8988T (cell line): Measurements from ENCODE around the gene NINJ2.

Experiments
- DNase-seq: peaks from one replicate; pipeline ENCODE4 v3.0.0; 2011

The NINJ2 gene

DNA sequence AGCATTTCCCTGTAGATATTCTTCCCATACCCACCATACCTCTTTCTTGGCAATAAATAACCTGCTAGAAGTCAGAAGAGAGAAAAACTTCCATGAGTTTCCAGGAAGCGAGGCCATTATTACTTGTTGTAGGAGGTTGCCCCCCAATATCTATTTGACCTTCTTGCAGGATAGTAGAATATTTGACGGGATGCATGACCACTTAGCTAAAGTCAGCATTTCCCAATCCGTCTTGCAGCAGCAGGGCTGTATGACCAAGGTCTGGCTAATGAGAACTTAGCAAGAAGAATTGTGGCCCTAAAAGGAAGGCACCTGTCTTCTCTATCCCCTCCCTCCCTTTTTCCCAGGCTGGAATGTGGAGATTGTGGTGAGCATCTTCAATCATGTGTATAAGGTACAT lies 51.5 kb downstream of the NINJ2 start:
- DNase-seq, result no peak

DNA sequence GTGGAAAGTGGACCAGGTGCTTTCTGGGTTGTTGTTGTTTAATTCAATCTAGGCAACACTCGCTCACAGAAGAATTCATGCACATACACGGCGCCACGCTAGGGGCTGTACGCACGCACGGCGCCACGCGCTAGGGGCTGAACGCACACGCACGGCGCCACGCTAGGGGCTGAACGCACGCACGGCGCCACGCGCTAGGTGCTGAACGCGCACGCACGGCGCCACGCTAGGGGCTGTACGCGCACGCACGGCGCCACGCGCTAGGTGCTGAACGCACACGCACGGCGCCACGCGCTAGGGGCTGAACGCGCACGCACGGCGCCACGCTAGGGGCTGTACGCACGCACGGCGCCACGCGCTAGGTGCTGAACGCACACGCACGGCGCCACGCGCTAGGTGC lies 54.3 kb downstream of the NINJ2 start:
- DNase-seq, result no peak

DNA sequence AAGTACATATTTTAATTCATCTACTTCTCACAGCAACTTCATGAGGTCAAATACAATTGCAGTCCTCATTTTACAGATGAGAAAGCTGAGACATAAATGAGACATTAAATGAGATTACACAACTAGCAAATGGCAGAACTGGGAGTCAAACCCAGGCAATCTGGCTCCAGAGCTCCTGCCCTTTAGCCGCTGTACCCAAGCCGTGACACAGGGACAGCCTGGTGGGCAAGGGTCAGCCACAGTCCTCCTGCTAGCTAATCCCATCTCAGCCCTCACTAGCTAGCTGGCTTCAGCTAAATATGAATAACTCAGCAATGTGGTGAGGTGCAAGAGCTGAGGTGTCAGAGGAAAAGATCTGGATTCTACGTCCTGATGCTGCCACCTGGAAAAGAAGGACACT lies 54.8 kb downstream of the NINJ2 start:
- no peak for DNase-seq

DNA sequence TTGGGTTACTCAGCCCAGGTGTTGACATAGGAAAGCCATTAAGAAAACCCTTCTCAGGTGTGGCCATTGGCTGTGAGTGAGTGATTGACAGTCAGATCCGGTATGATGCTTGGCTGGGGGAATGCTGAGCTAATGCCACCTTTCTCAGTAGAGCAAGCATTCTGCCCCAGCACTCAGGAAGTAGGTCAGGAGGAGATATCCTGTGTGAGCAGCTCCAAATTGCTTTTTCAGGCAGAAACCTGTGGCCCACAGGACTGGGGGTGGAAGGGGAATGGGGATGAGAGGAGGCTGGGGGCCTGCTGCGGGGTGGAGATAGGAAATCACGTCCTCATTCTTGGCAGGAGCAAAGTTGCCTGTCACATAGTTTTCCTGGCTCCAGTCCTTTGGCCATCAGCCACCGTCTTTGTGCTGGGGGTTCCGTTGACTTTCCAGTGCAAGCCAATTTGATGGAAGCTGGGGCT lies 55.7 kb downstream of the NINJ2 start:
- no peak for DNase-seq

DNA sequence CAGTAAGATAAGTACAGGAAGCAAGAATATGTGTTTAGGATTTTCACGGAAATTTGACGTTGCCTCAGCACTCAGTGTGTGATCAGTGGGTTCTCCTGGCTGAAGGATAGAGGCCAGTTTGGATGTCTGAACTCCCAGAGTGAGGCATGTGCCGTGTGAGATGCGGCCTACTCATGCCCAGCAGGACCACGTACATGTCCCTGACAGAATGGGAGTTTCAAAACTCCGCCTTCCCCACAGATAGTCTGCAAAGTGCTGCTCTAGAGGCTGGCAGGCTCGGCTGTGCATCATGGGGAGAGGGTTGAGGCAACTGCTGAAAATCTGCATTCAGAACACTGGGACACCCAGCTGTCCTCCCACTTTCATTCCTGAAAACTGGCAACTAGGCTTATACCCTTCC lies 58.3 kb downstream of the NINJ2 start:
- no peak for DNase-seq

DNA sequence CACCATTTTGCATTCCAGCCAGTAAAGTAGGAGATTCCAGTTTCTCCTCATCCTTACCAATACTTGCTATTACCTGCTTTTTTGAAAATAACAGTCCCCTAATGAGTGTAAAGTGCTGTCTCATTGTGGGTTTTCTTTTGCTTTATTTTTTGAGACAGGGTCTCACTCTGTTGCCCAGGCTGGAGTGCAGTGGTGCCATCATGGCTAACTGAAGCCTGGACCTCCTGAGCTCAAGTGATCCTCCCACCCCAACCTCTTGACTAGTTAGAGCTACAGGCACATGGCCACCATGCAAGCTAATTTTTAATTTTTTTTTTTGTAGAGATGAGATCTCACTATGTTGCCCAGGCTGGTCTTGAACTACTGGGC lies 60.6 kb downstream of the NINJ2 start:
- DNase-seq, result no peak

DNA sequence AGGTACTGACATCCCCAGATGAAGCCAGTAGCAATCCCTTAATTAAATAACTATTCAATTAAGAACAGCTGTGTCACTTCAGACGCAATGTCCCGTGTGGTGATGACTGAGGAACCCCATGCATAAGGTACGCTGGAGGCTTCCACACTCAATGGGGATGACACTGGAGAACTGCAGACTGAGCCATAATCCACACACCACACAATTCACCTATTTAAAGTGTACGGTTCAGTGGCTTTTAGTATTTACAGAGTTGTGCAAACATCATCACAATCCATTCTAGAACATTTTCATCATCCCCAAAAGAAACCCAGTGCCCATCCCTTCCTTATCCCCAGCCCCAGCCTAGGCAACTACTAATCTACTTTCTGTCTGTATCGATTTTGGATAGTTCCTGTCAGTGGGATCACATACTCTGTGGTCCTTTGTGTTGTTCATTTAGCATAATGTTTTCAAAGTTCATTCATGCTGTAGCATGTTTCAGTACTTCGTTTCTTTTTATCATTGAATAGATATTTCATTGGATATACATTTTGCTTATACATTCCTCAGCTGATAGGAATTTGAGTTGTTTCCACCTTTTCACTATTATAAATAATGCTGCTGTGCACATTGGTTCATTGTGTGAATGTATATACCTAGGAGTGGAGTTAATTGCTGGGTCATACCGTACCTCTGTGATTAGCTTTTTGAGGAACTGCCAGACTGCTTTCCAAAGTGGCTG lies 61.1 kb downstream of the NINJ2 start:
- no peak for DNase-seq

DNA sequence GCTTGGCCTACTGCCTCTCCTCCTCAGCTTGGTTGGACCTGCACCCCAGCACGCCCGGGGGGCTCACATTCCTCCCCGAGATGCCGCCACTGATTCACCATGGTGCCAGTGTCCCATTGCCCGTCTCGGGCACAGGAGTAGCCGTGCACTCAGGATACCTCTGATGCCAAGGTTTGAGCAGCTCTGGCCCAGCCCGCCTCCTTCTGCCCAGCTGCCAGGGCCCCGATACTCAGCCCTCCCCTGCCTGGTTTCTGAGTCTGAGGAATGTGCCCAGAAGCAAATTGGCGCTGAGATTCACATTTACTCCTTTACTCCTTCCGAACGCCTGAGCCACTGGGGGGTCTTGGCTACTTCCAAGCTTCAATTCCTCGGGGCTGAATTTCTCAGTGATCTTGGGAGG lies 63.5 kb downstream of the NINJ2 start:
- DNase-seq, result no peak

DNA sequence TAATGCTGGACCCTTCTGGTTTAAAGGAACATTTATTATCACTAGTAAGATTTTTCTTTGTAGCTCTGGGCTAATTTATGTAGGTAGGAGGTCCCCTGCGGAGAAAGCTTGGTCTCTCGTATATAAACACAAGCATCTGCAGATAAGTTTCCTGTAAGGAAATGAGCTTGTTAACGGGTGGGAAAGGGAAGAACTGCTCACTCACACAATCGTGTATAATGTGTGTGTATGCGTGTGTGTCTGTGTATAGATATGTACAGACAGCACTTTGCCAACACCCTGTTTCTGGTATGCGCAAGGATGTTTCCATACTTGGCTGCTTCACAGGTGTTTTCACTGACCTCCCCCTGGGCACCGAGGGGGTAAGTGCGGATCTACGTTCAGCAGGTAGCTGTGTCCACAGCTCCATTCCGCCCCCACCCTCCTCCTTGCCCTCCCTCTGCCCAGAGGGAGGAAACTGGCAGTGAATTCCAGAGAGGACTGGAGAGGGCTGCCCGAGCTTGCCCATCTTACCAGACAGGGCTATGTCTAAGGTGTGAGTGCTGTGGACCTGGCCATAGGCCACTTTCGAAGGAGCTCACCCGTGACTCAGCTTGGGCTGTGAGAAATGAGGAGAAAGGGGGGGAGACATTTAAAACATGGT lies 65.2 kb downstream of the NINJ2 start:
- DNase-seq, result no peak

DNA sequence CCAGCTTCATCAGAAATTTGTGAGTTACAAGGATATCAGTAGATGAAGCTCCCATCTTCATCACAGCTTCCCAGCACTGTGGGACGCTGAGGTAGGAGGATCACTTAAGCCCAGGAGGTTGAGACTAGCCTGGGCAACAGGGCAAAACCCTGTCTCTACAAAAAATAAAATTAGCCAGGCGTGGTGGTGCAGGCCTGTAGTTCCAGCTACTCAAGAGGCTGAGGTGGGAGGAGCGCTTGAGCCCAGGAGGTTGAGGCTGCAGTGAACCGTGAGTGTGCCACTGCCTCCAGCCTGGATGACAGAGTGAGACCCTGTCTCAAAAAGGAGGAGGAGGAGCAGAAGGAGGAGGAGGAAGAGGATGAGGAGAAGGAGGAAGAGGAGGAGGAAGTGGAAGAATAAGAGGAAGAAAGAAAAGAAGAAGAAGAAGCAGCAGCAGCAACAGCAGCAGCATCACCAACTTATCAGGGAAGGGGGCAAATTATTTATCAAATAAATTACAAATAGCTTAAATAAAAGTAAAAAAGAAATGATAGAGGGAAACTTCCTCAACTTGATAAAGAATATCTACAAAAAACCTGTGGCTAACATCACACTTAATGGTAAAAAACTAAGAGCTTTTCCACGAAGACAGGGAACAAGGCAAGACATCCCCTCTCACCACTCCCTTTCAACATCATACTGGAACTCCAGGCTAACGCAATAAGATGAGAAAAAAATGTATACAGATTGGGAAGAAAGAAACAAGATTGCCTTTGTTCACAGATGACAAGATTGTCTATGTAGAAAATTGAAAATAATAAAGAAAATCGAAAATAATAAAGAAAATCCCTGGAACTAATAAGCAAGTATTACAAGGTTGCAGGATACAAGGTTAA lies 69.6 kb downstream of the NINJ2 start:
- DNase-seq, result no peak

DNA sequence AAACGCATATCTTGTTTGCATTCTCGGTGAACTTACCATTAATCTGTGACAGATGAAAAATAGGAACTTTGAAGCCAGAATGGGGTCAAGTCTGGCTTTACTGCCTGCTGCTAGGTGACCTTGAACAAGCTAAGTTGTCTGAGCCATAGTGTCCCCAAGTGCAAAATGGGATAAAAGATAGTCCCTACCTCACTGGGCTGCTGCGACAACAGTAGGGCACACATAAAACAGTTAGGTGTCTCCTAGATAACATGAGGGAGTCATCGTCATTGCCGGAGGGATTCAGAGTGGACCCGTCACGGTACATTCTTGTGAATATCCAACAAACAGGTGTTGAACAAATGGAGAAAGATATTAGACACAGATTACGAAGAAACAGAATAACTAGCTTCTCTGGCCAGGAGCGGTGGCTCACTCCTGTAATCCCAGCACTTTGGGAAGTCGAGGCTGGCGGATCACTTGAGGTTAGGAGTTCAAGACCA lies 71.2 kb downstream of the NINJ2 start:
- DNase-seq, result no peak

DNA sequence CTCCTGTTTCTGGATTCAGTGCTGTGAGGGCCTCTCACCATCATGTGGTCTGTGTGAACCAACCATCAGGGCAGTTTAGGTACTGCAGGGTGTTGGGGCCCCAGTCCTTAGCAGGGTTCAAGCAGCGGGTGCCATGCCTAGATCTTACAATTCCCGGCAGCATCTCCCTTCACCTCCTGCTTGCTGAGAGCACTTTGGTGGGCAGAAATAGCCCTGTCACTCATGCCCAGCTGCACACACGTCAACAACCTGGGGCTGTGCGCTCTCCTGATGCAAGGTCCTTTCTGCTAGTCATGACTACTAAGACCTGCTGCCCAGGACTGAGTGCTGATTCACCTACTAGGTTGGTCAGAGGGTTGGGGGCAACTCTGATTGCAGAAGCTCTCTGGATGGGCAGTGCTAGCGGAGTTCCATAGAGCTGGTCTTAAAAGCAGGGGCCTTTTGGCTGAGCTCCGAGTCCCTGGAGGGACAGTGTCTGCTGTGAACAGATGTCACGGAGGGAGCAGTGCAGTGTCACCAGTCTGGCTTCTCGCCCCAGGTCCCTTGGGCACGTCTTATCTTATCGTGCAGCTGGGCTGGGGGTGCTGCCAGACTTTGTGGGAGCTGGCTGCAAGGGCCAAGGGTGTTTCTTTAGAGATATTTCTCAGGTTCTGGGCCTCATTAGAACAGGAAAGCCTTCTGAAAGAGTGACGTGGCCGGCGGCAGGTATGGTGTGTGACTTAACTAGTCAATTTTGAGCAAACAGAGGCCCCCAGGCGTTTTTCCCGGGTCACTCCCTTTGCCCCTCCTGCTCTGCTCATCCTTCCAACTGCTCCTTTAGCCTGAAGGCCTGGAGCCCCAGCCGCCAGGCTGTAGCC lies 71.8 kb downstream of the NINJ2 start:
- no peak for DNase-seq

DNA sequence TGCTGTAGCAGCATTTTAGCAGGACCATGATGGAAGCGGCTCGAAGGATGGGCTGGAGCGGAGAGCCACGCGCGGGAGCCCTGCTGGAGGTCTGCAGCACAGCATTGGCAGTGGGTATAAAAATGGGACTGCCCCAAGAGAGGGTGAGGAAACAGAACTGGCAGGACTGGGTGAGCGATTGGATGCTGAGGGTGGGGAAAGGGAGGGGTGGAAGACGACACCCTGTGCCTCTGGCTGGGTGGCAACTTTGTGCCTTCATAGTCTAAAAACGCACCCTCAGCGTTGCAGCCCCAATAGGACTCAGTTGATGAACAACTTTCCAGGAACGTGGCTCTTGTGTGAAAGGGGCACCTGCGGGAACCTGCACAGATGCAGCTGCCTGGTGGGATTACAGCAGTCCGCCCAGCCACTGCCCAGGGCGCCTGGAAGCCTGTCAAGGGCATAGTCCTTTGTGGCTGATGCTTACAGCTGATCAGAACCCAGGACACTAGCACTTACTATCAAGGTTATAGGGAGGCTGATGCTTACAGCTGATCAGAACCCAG lies 73.0 kb downstream of the NINJ2 start:
- no peak for DNase-seq

DNA sequence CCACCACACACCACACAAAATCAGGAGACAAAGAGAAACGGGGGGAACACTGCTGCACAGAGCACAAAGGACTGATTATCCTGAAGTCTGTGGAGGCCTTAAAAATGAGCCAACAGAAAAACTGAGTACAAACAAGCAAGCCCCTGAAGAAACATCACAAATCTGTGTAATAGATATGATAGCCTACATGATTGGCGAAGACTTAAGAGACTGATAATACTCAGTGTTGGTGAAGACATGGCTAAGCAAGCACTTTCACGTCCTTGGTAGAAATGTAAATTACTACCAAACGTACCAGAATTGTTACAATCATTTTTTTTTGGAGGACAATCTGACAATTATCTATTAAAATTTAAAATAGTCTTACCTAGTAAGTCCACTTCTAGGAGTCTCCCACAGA lies 74.6 kb downstream of the NINJ2 start:
- no peak for DNase-seq

DNA sequence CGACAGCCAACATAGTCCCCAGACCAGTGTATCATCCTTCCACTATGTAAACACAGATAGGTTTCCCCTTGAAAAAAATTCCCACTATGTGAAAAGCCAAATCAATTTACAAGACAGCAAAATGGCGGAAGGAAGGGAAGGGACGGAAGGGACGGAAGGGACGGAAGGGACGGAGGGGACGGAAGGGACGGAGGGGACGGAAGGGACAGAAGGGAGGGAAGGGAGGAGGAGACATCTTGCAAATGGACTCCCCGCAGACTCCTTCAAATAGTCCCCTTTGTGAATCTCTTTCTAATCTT lies 75.3 kb downstream of the NINJ2 start:
- no peak for DNase-seq

DNA sequence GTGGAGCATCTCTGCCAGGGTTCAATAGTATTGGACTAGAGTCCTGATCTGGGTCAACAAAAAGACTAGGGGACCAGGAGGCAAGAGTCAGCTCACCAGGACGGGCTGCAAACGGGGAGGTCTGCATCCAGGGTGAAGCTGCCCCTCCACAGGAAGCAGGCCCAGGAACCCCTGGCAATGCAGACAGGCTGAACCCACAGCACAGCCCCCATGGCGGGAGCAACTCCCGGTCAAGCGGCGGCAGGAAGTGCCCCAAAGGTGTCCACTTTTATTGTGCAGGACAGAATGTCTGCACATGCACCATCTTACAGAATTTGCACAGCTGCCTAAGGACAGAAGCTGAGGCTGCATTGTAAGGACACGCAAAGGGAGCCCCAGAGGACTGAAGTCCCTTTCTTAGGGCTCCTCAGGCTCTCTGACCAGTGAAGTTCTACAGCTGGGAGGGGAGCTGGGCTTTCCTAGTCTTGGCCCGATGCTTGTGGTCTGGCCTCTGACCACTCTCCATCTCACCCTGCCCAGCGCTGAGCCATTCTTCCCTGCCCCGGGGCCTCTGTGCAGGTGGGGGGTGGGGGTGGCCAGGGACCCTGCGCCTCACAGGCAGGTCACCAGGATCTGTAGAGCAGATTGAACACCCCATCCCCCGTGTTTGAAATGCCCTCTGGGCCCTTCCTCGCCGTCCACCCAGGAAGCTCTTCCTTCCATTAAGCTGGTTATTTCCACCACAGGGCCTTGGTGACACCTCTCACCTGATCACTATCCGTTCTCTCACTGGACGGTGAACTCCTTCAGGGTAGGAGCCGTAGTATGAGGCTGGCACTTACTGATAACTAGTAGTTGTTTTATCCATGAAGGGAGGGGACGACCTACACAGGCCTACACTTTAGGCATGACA lies 75.9 kb downstream of the NINJ2 start:
- no peak for DNase-seq

DNA sequence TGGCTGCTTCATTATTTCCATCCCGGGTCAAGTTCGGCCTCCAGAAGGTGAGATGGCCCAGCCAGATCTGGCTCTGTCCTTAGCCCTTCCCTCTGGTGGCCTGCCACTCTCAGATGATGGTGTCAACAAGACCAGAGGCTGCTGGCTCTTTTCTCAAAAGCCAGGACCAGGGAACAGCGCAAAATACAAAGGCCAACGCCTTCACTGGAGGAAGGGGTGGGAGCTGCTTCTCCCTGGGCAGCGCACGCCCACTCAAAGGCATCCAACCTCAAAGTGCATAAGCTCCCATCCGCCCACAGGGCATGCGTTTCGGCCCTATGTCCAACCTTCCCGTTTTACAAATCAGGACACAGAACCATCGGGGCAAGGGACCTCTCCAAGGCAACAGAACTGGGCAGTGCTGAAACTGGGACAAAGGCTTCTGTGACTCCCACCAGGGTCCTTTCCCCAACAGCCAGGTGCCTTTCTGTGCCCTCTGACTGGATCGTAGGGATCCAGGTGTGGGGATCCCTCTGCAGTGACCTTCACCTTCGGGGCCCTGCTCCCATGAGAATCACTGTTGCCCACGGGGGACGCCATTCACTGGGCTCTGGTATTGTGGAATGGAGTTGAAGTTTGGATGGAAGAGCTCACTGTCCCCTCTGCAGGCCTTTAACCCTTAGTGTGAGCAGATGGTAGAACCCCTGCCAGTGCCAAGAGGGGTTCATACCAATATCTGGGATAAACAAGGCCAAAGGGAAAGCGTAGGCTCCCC lies 76.8 kb downstream of the NINJ2 start:
- no peak for DNase-seq

DNA sequence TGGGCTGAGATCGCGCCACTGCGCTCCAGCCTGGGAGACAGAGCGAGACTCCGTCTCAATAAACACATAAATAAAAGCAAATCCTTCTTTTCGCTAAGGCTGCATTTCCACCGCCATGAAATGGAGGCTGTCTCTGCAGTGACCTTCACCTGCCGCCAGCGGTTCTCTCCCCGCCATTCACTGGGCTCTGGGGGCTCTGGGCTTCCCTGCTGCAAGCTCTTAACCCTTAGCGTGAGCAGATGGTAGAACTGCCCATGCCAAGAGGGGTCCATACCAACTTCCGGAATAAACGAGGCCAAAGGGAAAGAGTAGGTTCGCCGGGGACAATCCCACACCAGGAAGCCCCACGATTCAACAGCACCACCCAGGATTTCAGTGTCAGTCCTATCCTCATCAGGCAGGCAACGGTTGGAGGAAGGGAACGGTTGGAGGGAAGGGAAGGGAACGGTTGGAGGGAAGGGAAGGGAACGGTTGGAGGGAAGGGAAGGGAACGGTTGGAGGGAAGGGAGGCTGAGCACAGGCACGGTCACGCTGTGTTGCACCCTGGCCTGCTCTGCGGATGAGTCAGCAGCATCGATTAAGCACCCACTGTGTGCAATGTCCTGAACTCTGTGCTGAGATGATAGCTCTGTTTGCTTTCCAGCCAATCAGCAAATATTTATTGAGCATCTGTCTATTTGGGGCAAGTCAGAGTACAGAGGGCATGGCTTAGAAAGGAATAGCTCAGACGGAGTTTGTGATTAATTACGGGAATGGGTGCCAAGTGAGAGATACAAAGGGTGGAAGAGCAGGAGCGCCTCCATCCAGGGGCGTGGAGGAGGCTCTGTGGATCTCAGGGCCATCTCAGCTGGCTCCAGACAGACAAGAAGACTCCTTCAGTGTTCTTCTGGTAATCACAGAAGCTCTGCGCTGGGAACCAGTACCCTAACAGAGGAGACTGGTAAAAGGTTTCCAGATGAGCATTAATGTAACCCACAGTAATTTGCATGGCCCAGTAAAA lies 77.9 kb downstream of the NINJ2 start:
- no peak for DNase-seq

DNA sequence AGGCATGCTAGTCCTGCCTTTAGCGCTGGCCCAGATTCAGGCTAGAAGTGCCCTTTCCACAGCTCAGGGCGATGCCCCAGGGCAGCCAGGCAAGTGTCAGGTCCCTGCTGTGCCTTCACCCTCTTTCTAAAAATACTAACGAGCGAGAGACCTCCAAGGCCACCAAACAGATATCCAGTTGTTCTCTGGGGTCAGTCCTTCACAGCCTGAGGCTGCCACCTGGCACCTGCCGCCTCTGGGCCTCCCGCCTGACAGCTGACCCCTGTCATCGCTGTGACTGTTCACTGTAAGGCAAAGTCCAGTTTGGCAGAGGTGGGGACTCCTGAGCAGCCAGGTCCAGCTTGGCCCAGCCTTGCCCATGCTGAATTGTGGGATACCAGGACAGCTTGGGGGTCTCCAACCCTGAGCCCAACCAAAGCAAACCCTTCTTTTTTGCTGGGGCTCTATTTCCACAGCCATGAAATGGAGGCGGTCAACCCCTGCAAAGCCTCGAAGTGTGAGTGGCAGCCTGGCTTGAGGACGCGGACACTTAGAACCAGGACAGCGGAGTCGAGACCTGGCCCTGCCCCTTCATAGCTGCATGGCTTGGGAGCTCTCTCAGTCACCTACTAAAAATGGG lies 79.9 kb downstream of the NINJ2 start:
- DNase-seq, result no peak
